Neural cell (in vitro differentiated cells): ENCODE measurements around the gene DCBLD2. TPM values are rescaled to one million over a fixed set of nuclear protein-coding genes. Genes with fewer than 3 reads are reported as not detected.

Source experiments
- H2AFZ ChIP-seq: fragments of 200-600, 300-800 bp; sonication (generic), shearing (Covaris generic); 2 replicates; pipeline ENCODE4 v1.6.0; 2014; ENCODE audit warnings: low read depth, mild to moderate bottlenecking, antibody characterized with exemption, low read length, moderate library complexity
- H3F3A ChIP-seq: fragments of 200-600 bp; shearing (Covaris generic); 2 replicates; pipeline ENCODE4 v1.6.1; 2016; ENCODE audit warnings: mild to moderate bottlenecking, moderate library complexity, mixed read lengths, antibody characterized with exemption, low read length; ENCODE audit not compliant: insufficient read depth, poor library complexity, severe bottlenecking
- H3K27ac ChIP-seq: fragments of 200-600, 300-800 bp; sonication (generic), shearing (Covaris generic); 2 replicates; pipeline ENCODE4 v1.5.1; 2014; ENCODE audit warnings: mild to moderate bottlenecking, low read length, moderate library complexity
- H3K27me3 ChIP-seq: fragments of 300-800, 200-600 bp; sonication (generic), shearing (Covaris generic); 2 replicates; pipeline ENCODE4 v1.6.0; 2014; ENCODE audit warnings: mild to moderate bottlenecking, low read depth, low read length, moderate library complexity; ENCODE audit not compliant: insufficient read depth
- H3K36me3 ChIP-seq: fragments of 300-800, 200-600 bp; sonication (generic), shearing (Covaris generic); 2 replicates; pipeline ENCODE4 v1.5.1; 2014; ENCODE audit warnings: mild to moderate bottlenecking, antibody characterized with exemption, low read length, moderate library complexity; ENCODE audit not compliant: insufficient read depth
- H3K4me2 ChIP-seq: fragments of 300-800, 200-600 bp; sonication (generic), shearing (Covaris generic); 2 replicates; pipeline ENCODE4 v1.6.0; 2014; ENCODE audit warnings: mild to moderate bottlenecking, low read length
- H3K4me3 ChIP-seq: fragments of 300-800, 200-600 bp; sonication (generic), shearing (Covaris generic); 2 replicates; pipeline ENCODE4 v1.5.1; 2014; ENCODE audit warnings: mild to moderate bottlenecking, low read length, moderate library complexity
- H3K79me2 ChIP-seq: fragments of 200-600 bp; shearing (Covaris generic); replicated peaks from 2 replicates; pipeline ENCODE4 v1.6.0; 2014; ENCODE audit warnings: mild to moderate bottlenecking, low read length, moderate library complexity; ENCODE audit not compliant: insufficient read depth
- H3K9ac ChIP-seq: fragments of 300-800, 200-600 bp; sonication (generic), shearing (Covaris generic); 2 replicates; pipeline ENCODE4 v1.6.1; 2016; ENCODE audit warnings: mild to moderate bottlenecking, low read length, mixed read lengths
- H3K9me2 ChIP-seq: fragments of 200-600 bp; shearing (Covaris generic); 2 replicates; pipeline ENCODE4 v1.6.1; 2016; ENCODE audit warnings: mild to moderate bottlenecking, low read length, mixed read lengths; ENCODE audit not compliant: insufficient read depth
- H3K9me3 ChIP-seq: fragments of 200-600, 300-800 bp; sonication (generic), shearing (Covaris generic); 2 replicates; pipeline ENCODE4 v1.6.1; 2016; ENCODE audit warnings: mild to moderate bottlenecking, mixed run types, low read length, moderate library complexity, mixed read lengths
- H4K20me1 ChIP-seq: fragments of 200-600 bp; shearing (Covaris generic); 2 replicates; pipeline ENCODE4 v1.6.1; 2016; ENCODE audit warnings: mild to moderate bottlenecking, mixed run types; ENCODE audit not compliant: insufficient read depth
- CTCF ChIP-seq: fragments of 450-650 bp; IDR thresholded peaks from 2 replicates; pipeline ENCODE4 v1.5.1; 2014; ENCODE audit warnings: antibody characterized with exemption, mild to moderate bottlenecking, moderate library complexity; ENCODE audit not compliant: poor library complexity, severe bottlenecking
- EP300 ChIP-seq: fragments of 450-650 bp; conservative IDR thresholded peaks from 2 replicates; pipeline ENCODE4 v1.6.1; 2014; ENCODE audit warnings: antibody characterized with exemption, mild to moderate bottlenecking, moderate library complexity; ENCODE audit not compliant: poor library complexity, severe bottlenecking
- EZH2 ChIP-seq: fragments of 200-600, 300-800 bp; shearing (Covaris generic), sonication (generic); IDR thresholded peaks from 2 replicates; pipeline ENCODE4 v1.6.1; 2014; ENCODE audit warnings: antibody characterized with exemption, low read length, borderline replicate concordance, mild to moderate bottlenecking; ENCODE audit not compliant: insufficient read depth, poor library complexity, severe bottlenecking
- MXI1 ChIP-seq: fragments of 450-650 bp; conservative IDR thresholded peaks from 2 replicates; pipeline ENCODE4 v1.6.1; 2014; ENCODE audit warnings: antibody characterized with exemption, mild to moderate bottlenecking; ENCODE audit not compliant: poor library complexity, severe bottlenecking
- POLR2AphosphoS5 ChIP-seq: IDR thresholded peaks from 2 replicates; pipeline ENCODE4 v1.6.1; 2012
- RAD21 ChIP-seq: fragments of 450-650 bp; conservative IDR thresholded peaks from 2 replicates; pipeline ENCODE4 v1.6.1; 2014; ENCODE audit warnings: antibody characterized with exemption, mild to moderate bottlenecking, moderate library complexity
- SMC3 ChIP-seq: fragments of 450-650 bp; conservative IDR thresholded peaks from 2 replicates; pipeline ENCODE4 v1.6.1; 2014; ENCODE audit warnings: antibody characterized with exemption, mild to moderate bottlenecking, moderate library complexity; ENCODE audit not compliant: poor library complexity
- TAF1 ChIP-seq: IDR thresholded peaks from 2 replicates; pipeline ENCODE4 v1.6.1; 2012; ENCODE audit warnings: low read depth
- polyA plus RNA-seq: library from polyadenylated mRNA; depleted of rRNA; stranded (reverse); fragments of >200 nt; gene quantifications from 2 replicates; pipeline ENCODE4 v1.2.3, GENCODE V29; 2014
- TF ChIP-seq, protein P1 (sequence below): IDR thresholded peaks from 2 replicates; pipeline ENCODE4 v1.6.1; 2012; ENCODE audit warnings: borderline replicate concordance

The DCBLD2 gene
- polyA plus RNA-seq, 1 donor from 2014 or later = 69.0 TPM

DNA sequence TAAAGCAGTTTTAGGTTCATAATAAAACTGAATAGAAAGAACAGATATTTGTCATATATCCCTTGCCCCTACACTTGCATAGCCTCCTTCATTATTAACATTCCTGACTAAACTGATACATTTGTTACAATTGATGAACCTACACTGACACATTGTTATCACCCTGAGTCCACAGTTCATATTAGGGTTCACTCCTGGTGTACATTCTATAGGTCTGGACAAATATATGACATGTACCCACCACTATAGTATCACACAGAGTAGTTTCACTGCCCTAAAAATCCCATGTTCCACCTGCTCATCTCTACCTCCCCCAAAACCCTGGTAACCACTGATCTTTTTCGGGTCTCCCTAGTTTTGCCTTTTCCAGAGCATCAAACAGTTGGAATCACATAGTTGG is 13.8 kb downstream of the DCBLD2 start:
- Histone ChIP-seq H3K9me2 (no peaks in the 10 kb centered on the region), H3F3A (no peaks in the 10 kb centered on the region), H3K27ac (no peak overlapping the region), H3K36me3 (no peaks in the 10 kb centered on the region), H3K79me2 (peaks cover 69% of the 10 kb centered on the region), H3K4me2 (no peak overlapping the region), H3K9ac (no peak overlapping the region), H3K4me3 (no peak overlapping the region), H4K20me1 (no peaks in the 10 kb centered on the region), H3K9me3 (no peaks in the 10 kb centered on the region), H2AFZ (no peak overlapping the region), H3K27me3 (no peaks in the 10 kb centered on the region)
- no peak for TF ChIP-seq RAD21
- no peak for TF ChIP-seq CTCF
- TF ChIP-seq, protein P1, sequence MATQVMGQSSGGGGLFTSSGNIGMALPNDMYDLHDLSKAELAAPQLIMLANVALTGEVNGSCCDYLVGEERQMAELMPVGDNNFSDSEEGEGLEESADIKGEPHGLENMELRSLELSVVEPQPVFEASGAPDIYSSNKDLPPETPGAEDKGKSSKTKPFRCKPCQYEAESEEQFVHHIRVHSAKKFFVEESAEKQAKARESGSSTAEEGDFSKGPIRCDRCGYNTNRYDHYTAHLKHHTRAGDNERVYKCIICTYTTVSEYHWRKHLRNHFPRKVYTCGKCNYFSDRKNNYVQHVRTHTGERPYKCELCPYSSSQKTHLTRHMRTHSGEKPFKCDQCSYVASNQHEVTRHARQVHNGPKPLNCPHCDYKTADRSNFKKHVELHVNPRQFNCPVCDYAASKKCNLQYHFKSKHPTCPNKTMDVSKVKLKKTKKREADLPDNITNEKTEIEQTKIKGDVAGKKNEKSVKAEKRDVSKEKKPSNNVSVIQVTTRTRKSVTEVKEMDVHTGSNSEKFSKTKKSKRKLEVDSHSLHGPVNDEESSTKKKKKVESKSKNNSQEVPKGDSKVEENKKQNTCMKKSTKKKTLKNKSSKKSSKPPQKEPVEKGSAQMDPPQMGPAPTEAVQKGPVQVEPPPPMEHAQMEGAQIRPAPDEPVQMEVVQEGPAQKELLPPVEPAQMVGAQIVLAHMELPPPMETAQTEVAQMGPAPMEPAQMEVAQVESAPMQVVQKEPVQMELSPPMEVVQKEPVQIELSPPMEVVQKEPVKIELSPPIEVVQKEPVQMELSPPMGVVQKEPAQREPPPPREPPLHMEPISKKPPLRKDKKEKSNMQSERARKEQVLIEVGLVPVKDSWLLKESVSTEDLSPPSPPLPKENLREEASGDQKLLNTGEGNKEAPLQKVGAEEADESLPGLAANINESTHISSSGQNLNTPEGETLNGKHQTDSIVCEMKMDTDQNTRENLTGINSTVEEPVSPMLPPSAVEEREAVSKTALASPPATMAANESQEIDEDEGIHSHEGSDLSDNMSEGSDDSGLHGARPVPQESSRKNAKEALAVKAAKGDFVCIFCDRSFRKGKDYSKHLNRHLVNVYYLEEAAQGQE = no peak
- TF ChIP-seq SMC3 = no peak
- TF ChIP-seq MXI1 = no peak
- no peak for TF ChIP-seq POLR2AphosphoS5
- no peak for TF ChIP-seq EZH2
- TF ChIP-seq TAF1 = no peak
- no peak for TF ChIP-seq EP300

DNA sequence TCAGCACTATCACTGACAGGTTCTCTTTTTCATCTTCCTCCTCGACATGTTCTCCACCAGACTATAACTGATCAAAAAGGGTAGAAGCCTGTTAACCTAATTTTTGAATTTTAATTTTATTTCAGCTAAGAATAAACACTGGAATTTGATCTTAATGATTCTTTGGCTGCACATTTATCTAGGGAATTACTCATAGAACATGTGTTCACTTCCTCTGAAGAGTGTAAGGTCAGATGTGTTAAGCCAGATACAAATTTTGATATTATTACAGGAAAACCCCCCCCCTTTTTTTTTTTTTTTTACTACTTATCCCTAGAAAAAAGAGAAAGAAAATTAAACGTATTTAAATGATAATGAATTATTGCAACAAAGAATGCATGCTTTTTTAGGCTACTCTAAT is 15.0 kb downstream of the DCBLD2 start:
- no peak overlapping the region for H3K4me3 ChIP-seq
- H3K4me2 ChIP-seq = no peak overlapping the region
- H3K9me3 ChIP-seq = no peaks in the 10 kb centered on the region
- H3F3A ChIP-seq = no peaks in the 10 kb centered on the region
- no peak overlapping the region for H3K27ac ChIP-seq
- no peaks in the 10 kb centered on the region for H3K9me2 ChIP-seq
- TF ChIP-seq TAF1 = no peak
- no peak for TF ChIP-seq RAD21
- TF ChIP-seq CTCF = no peak
- TF ChIP-seq POLR2AphosphoS5 = no peak
- no peak for TF ChIP-seq EZH2
- TF ChIP-seq MXI1 = no peak
- TF ChIP-seq EP300 = no peak
- TF ChIP-seq, protein P1 = no peak
- TF ChIP-seq SMC3 = no peak
- no peaks in the 10 kb centered on the region for H4K20me1 ChIP-seq
- no peaks in the 10 kb centered on the region for H3K36me3 ChIP-seq
- no peaks in the 10 kb centered on the region for H3K27me3 ChIP-seq
- H3K79me2 ChIP-seq = peaks cover 65% of the 10 kb centered on the region
- no peak overlapping the region for H3K9ac ChIP-seq
- no peak overlapping the region for H2AFZ ChIP-seq
